ENCODE measurements around the gene STARD10.
"Not testable (repeated sequence)": the region's sequence is repeated elsewhere in the genome, so short reads cannot be mapped to it uniquely, and the experiment has no call there.

The STARD10 gene

GRCh38 chr11:72829884-72830533 lies 36.2 kb upstream of the STARD10 start:
- no peaks in the 10 kb centered on the region for H3K9me3 Mint-ChIP-seq
- intact Hi-C loops (cut with micrococcal nuclease): no loop called here

GRCh38 chr11:72829178-72829577 lies 35.3 kb upstream of the STARD10 start:
- H3K27ac Mint-ChIP-seq: peak overlapping the region; percentile 77

More at GRCh38 chr11:72829884-72830533, 36.2 kb upstream of the STARD10 start:
- Mint-ChIP-seq H3K27ac (peak overlapping the region; percentile 77), H3K4me3 (no peak overlapping the region), H3K4me1 (ENCODE audit: low read depth) (peaks cover 76% of the 10 kb centered on the region), H3K36me3 (ENCODE audit: low read depth) (peaks cover 91% of the 10 kb centered on the region), H3K27me3 (no peaks in the 10 kb centered on the region)

GRCh38 chr11:72828692-72829101 lies 34.9 kb upstream of the STARD10 start:
- peaks cover 97% of the 10 kb centered on the region for H3K36me3 Mint-ChIP-seq (ENCODE audit: low read depth)
- peak overlapping the region; percentile 77 for H3K27ac Mint-ChIP-seq
- H3K27me3 Mint-ChIP-seq: no peaks in the 10 kb centered on the region
- H3K4me1 Mint-ChIP-seq (ENCODE audit: low read depth): peaks cover 82% of the 10 kb centered on the region
- H3K9me3 Mint-ChIP-seq: no peaks in the 10 kb centered on the region
- no peak overlapping the region for H3K4me3 Mint-ChIP-seq
- intact Hi-C loops (cut with micrococcal nuclease): no loop called here

More at GRCh38 chr11:72829178-72829577, 35.3 kb upstream of the STARD10 start:
- Mint-ChIP-seq H3K4me3 (no peak overlapping the region), H3K36me3 (ENCODE audit: low read depth) (peaks cover 93% of the 10 kb centered on the region), H3K9me3 (no peaks in the 10 kb centered on the region), H3K4me1 (ENCODE audit: low read depth) (peaks cover 78% of the 10 kb centered on the region), H3K27me3 (no peaks in the 10 kb centered on the region)
- intact Hi-C loops (cut with micrococcal nuclease): no loop called here

GRCh38 chr11:72828081-72828567 lies 34.3 kb upstream of the STARD10 start:
- Mint-ChIP-seq H3K9me3 (no peaks in the 10 kb centered on the region), H3K27ac (peak overlapping the region; percentile 77), H3K4me1 (ENCODE audit: low read depth) (peaks cover 86% of the 10 kb centered on the region), H3K4me3 (peak overlapping the region; percentile 37), H3K27me3 (no peaks in the 10 kb centered on the region), H3K36me3 (ENCODE audit: low read depth) (peaks cover 100% of the 10 kb centered on the region)
- intact Hi-C loops (cut with micrococcal nuclease): no loop called here

- H3K9me3 Mint-ChIP-seq; H3K27me3 Mint-ChIP-seq; intact Hi-C loops (cut with micrococcal nuclease): not testable (repeated sequence)
- H3K4me3 Mint-ChIP-seq: peak overlapping the region; percentile 37
- H3K27ac Mint-ChIP-seq: peak overlapping the region; percentile 77
- H3K36me3 Mint-ChIP-seq (ENCODE audit: low read depth): peaks cover 100% of the 10 kb centered on the region
- peaks cover 81% of the 10 kb centered on the region for H3K4me1 Mint-ChIP-seq (ENCODE audit: low read depth)
Measured at GRCh38 chr11:72827656-72828055, 33.8 kb upstream of the STARD10 start.

- Mint-ChIP-seq H3K9me3 (no peaks in the 10 kb centered on the region), H3K27me3 (no peaks in the 10 kb centered on the region), H3K4me3 (no peak overlapping the region), H3K36me3 (ENCODE audit: low read depth) (peaks cover 100% of the 10 kb centered on the region), H3K27ac (peak overlapping the region; percentile 77), H3K4me1 (ENCODE audit: low read depth) (peaks cover 76% of the 10 kb centered on the region)
- intact Hi-C loops (cut with micrococcal nuclease): no loop called here
Measured at GRCh38 chr11:72826942-72827480, 33.2 kb upstream of the STARD10 start.

- Mint-ChIP-seq H3K36me3 (ENCODE audit: low read depth) (peaks cover 100% of the 10 kb centered on the region), H3K27me3 (no peaks in the 10 kb centered on the region), H3K4me3 (no peak overlapping the region), H3K4me1 (ENCODE audit: low read depth) (peaks cover 69% of the 10 kb centered on the region), H3K27ac (peak overlapping the region; percentile 77), H3K9me3 (no peaks in the 10 kb centered on the region)
- intact Hi-C loops (cut with micrococcal nuclease): no loop called here
Measured at GRCh38 chr11:72826191-72826941, 32.5 kb upstream of the STARD10 start.

GRCh38 chr11:72825661-72826060 lies 31.8 kb upstream of the STARD10 start:
- no peaks in the 10 kb centered on the region for H3K27me3 Mint-ChIP-seq
- intact Hi-C loops (cut with micrococcal nuclease): no loop called here
- peaks cover 70% of the 10 kb centered on the region for H3K4me1 Mint-ChIP-seq (ENCODE audit: low read depth)
- H3K27ac Mint-ChIP-seq: peak overlapping the region; percentile 20
- H3K9me3 Mint-ChIP-seq: no peaks in the 10 kb centered on the region
- H3K36me3 Mint-ChIP-seq (ENCODE audit: low read depth): peaks cover 100% of the 10 kb centered on the region
- H3K4me3 Mint-ChIP-seq: no peak overlapping the region

GRCh38 chr11:72824811-72825505 lies 31.1 kb upstream of the STARD10 start:
- Mint-ChIP-seq H3K4me3 (no peak overlapping the region), H3K27me3 (no peaks in the 10 kb centered on the region), H3K9me3 (no peaks in the 10 kb centered on the region), H3K27ac (peak overlapping the region; percentile 20), H3K4me1 (ENCODE audit: low read depth) (peaks cover 64% of the 10 kb centered on the region), H3K36me3 (ENCODE audit: low read depth) (peaks cover 100% of the 10 kb centered on the region)
- intact Hi-C loops (cut with micrococcal nuclease): no loop called here

- intact Hi-C loops (cut with micrococcal nuclease): no loop called here
- peaks cover 69% of the 10 kb centered on the region for H3K4me1 Mint-ChIP-seq (ENCODE audit: low read depth)
- H3K27ac Mint-ChIP-seq: peak overlapping the region; percentile 18
- H3K9me3 Mint-ChIP-seq: no peaks in the 10 kb centered on the region
- no peaks in the 10 kb centered on the region for H3K27me3 Mint-ChIP-seq
- H3K36me3 Mint-ChIP-seq (ENCODE audit: low read depth): peaks cover 100% of the 10 kb centered on the region
- no peak overlapping the region for H3K4me3 Mint-ChIP-seq
Measured at GRCh38 chr11:72824020-72824419, 30.2 kb upstream of the STARD10 start.

GRCh38 chr11:72823105-72823804 lies 29.4 kb upstream of the STARD10 start:
- H3K4me3 Mint-ChIP-seq: no peak overlapping the region
- peaks cover 100% of the 10 kb centered on the region for H3K36me3 Mint-ChIP-seq (ENCODE audit: low read depth)
- no peaks in the 10 kb centered on the region for H3K9me3 Mint-ChIP-seq
- H3K4me1 Mint-ChIP-seq (ENCODE audit: low read depth): peaks cover 67% of the 10 kb centered on the region
- intact Hi-C loops (cut with micrococcal nuclease): no loop called here
- peak overlapping the region; percentile 18 for H3K27ac Mint-ChIP-seq
- H3K27me3 Mint-ChIP-seq: no peaks in the 10 kb centered on the region

- Mint-ChIP-seq H3K36me3 (ENCODE audit: low read depth) (peaks cover 100% of the 10 kb centered on the region), H3K27me3 (no peaks in the 10 kb centered on the region), H3K4me3 (no peak overlapping the region), H3K9me3 (no peaks in the 10 kb centered on the region), H3K27ac (no peak overlapping the region), H3K4me1 (ENCODE audit: low read depth) (peaks cover 68% of the 10 kb centered on the region)
- intact Hi-C loops (cut with micrococcal nuclease): no loop called here
Measured at GRCh38 chr11:72821920-72822799, 28.3 kb upstream of the STARD10 start.
